BE2C (cell line): Measurements from ENCODE around the gene GTF2A1.
"Not testable (repeated sequence)": the region's sequence is repeated elsewhere in the genome, so short reads cannot be mapped to it uniquely, and the experiment has no call there.

Experiments
- DNase-seq: peaks from one replicate; pipeline ENCODE4 v3.0.0-alpha.2; 2020
- H3K27me3 ChIP-seq: fragments of 250-450 bp; sonication (Bioruptor Pico); 2 replicates; pipeline ENCODE4 v1.5.1; 2020; ENCODE audit warnings: mild to moderate bottlenecking
- H3K36me3 ChIP-seq: fragments of 250-450 bp; sonication (Bioruptor Pico); 2 replicates; pipeline ENCODE4 v1.5.1; 2020; ENCODE audit warnings: mild to moderate bottlenecking
- H3K4me1 ChIP-seq: fragments of 250-450 bp; sonication (Bioruptor Pico); 2 replicates; pipeline ENCODE4 v1.5.1; 2020
- H3K4me3 ChIP-seq: 2 replicates; pipeline ENCODE4 v1.5.1; 2011; ENCODE audit warnings: low read depth, low read length
- H3K9me3 ChIP-seq: fragments of 250-450 bp; sonication (Bioruptor Pico); 2 replicates; pipeline ENCODE4 v1.5.1; 2020
- TF ChIP-seq, protein P1 (sequence below): IDR thresholded peaks from 2 replicates; pipeline ENCODE4 v1.5.1; 2012; ENCODE audit warnings: mild to moderate bottlenecking, low read depth, low read length

GTF2A1 gene

DNA sequence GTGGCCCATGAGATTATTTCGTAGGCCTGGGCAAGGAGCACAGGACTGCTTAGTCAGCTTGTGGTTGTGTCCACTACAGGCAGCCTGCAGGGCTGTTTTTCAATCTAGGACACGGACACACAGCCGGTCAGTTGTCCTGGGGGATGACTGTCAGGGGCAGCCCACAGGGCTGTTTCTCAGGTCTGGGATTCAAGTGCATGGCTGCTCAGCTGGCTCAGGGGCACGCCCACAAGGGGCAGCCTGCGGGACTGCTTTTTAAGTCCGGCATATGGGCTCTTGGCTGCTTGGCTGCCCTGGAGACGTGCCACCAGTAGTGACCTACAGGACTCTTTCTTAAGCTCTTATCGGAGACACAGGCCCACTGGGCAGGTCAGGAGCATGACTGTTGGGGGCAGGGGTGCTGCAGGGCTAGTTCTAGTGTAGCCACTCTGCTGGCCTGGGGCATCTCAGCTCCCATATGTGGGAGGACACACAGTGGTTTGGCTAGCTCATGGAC, 26.6 kb upstream of the GTF2A1 start:
- H3K4me1 ChIP-seq = no peaks in the 10 kb centered on the region
- no peak overlapping the region for H3K4me3 ChIP-seq
- H3K27me3 ChIP-seq = no peaks in the 10 kb centered on the region
- H3K9me3 ChIP-seq = no peaks in the 10 kb centered on the region
- H3K36me3 ChIP-seq = no peaks in the 10 kb centered on the region
- DNase-seq = no peak
- TF ChIP-seq, protein P1, sequence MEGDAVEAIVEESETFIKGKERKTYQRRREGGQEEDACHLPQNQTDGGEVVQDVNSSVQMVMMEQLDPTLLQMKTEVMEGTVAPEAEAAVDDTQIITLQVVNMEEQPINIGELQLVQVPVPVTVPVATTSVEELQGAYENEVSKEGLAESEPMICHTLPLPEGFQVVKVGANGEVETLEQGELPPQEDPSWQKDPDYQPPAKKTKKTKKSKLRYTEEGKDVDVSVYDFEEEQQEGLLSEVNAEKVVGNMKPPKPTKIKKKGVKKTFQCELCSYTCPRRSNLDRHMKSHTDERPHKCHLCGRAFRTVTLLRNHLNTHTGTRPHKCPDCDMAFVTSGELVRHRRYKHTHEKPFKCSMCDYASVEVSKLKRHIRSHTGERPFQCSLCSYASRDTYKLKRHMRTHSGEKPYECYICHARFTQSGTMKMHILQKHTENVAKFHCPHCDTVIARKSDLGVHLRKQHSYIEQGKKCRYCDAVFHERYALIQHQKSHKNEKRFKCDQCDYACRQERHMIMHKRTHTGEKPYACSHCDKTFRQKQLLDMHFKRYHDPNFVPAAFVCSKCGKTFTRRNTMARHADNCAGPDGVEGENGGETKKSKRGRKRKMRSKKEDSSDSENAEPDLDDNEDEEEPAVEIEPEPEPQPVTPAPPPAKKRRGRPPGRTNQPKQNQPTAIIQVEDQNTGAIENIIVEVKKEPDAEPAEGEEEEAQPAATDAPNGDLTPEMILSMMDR = no peak

DNA sequence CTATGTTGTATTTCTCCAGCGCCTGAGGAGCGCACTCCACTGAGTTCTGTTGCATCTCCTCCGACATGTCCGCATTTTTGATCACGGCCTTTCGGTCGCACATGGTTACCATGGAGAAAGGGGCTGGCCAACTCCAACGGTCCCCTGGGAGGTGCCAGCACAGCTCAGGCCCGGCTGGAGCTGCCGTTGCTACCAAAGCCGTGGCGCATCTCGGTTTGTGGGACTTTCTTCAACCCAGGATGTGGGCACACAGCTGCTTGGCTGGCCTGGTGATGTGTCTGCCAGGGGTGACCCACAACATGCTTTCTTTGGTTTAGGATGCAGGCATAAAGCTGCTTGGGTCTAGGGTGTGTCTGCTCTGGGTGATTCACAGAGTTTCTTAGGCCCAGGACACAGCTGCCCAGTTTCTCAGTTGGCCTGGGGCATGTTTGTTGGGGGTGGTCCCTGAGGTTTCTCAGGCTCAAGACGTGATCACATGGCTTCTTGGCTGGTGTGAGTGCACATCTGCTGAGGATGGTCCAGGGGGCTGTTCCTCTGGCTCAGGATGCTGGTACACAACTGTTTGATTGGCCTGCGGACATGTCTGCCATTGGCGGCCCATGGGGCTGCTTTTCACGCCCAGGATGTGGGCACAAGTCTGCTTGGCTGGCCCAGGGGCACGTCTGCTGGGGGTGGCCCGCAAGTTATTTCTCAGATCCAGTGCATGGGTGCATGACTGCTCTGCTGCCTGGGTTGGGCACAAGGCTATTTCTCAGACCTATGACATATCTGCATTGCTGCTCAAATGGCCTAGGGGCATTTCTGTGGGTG, 25.9 kb upstream of the GTF2A1 start:
- DNase-seq = no peak

DNA sequence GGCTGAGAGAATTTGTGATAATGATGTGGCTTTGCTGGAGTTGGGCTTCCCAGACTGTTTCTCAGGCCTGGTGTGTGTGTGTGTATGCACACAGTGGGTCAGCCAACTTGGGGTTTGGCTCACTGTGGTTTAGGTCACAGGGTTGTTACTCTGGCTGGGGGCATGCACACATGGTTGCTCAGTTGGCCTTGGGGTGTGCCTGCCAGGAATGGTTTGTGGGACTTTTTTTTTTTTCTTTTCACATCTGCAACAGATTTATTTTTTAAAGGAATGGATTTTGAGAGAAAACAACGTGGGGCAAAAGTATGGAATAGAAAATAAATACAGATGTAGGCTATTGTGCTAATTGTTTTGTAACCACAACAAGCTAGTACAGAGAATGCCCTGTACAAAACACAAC, 25.0 kb upstream of the GTF2A1 start:
- no peaks in the 10 kb centered on the region for H3K9me3 ChIP-seq
- TF ChIP-seq, protein P1 = no peak
- H3K36me3 ChIP-seq = no peaks in the 10 kb centered on the region
- no peaks in the 10 kb centered on the region for H3K4me1 ChIP-seq
- no peak overlapping the region for H3K4me3 ChIP-seq
- DNase-seq = no peak
- H3K27me3 ChIP-seq = no peaks in the 10 kb centered on the region

More for the DNA sequence above, 25.9 kb upstream of the GTF2A1 start:
- TF ChIP-seq, protein P1 = no peak
- H3K9me3 ChIP-seq = no peaks in the 10 kb centered on the region
- no peaks in the 10 kb centered on the region for H3K4me1 ChIP-seq
- no peak overlapping the region for H3K4me3 ChIP-seq
- no peaks in the 10 kb centered on the region for H3K27me3 ChIP-seq
- H3K36me3 ChIP-seq = no peaks in the 10 kb centered on the region

DNA sequence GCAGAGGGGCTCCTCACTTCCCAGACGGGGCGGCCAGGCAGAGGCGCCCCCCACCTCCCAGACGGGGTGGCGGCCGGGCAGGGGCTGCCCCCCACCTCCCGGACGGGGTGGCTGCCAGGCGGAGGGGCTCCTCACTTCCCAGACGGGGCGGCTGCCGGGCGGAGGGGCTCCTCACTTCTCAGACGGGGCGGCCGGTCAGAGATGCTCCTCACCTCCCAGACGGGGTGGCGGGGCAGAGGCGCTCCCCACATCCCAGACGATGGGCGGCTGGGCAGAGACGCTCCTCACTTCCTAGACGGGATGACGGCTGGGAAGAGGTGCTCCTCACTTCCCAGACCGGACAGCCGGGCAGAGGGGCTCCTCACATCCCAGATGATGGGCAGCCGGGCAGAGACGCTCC, 23.7 kb upstream of the GTF2A1 start:
- not testable (repeated sequence) for H3K4me1 ChIP-seq, H3K9me3 ChIP-seq, H3K36me3 ChIP-seq, H3K4me3 ChIP-seq, DNase-seq, H3K27me3 ChIP-seq

DNA sequence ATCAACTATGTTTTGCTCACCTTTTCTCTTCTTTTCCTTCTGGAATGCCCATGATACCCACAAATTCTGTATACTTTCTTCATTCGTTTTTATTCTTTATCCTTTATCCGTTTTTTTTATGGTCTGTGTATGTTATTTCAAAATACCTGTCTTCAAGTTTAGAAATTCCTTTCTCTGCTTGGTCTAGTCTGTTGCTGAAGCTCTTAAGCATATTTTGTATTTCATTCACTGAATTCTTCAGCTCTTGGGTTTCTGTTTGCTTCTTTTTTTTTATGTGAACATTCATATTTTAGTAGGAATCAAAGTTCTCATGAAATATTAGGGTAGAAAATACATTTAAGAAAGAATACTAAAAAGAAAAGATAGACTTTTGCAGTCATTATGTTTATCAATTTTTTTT, 22.7 kb upstream of the GTF2A1 start:
- H3K27me3 ChIP-seq = 0 out of 2 replicates have a peak, but pooled peaks cover 2% of the 10 kb centered on the region
- H3K36me3 ChIP-seq = no peaks in the 10 kb centered on the region
- H3K9me3 ChIP-seq = no peaks in the 10 kb centered on the region
- no peak for DNase-seq
- TF ChIP-seq, protein P1 = no peak
- H3K4me3 ChIP-seq = no peak overlapping the region
- H3K4me1 ChIP-seq = no peaks in the 10 kb centered on the region

DNA sequence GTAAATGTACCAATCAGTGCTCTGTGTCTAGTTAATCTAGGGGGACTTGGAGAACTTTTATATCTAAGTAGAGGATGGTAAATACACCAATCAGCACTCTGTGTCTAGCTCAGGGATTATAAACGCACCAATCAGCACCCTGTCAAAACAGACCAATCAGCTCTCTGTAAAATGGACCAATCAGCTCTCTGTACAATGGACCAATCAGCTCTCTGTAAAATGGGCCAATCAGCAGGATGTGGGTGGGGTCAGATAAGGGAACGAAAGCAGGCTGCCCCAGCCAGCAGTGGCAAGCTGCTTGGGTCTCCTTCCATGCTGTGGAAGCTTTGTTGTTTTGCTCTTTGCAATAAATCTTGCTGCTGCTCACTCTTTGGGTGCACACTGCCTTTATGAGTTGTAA, 16.1 kb upstream of the GTF2A1 start:
- not testable (repeated sequence) for DNase-seq, H3K9me3 ChIP-seq, H3K4me3 ChIP-seq, H3K27me3 ChIP-seq, H3K36me3 ChIP-seq, H3K4me1 ChIP-seq

DNA sequence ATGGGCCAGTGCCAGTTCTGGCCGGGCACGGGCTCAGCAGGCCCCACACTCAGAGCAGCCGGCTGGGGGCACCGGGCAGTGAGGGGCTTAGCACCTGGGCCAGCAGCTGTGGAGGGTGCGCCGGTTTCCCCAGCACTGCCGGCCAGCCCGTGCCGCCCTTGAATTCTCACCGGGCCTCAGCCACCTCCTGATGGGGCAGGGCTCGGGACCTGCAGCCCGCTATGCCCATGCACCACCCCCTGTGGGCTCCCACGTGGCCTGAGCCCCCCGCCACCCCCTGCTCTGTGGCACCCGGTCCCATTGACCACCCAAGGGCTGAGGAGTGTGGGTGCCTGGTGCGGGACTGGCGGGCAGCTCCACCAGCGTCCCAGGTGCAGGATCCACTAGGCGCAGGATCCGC, 15.4 kb upstream of the GTF2A1 start:
- Histone ChIP-seq H3K27me3 (0 out of 2 replicates have a peak, but pooled peaks cover 2% of the 10 kb centered on the region), H3K4me3 (no peak overlapping the region), H3K4me1 (peaks cover 8% of the 10 kb centered on the region), H3K9me3 (no peaks in the 10 kb centered on the region), H3K36me3 (no peaks in the 10 kb centered on the region)
- no peak for DNase-seq
- TF ChIP-seq, protein P1 = no peak
